SJCRH30 (cell line): ENCODE data around the gene DNPH1. TPM values are rescaled to one million over a fixed set of nuclear protein-coding genes. Genes with fewer than 3 reads are reported as not detected.

Source experiments
- DNase-seq, 2 experiments: peaks; one replicate each; pipeline ENCODE4 v3.0.0-alpha.2; 2015 to 2020
- H3K27ac ChIP-seq: fragments of 250-450 bp; sonication (Bioruptor Pico); 2 replicates; pipeline ENCODE4 v1.5.1; 2020; ENCODE audit warnings: mild to moderate bottlenecking, moderate library complexity
- H3K27me3 ChIP-seq: fragments of 250-450 bp; sonication (Bioruptor Pico); 2 replicates; pipeline ENCODE4 v1.5.1; 2020; ENCODE audit warnings: mild to moderate bottlenecking, moderate library complexity
- H3K36me3 ChIP-seq: fragments of 250-450 bp; sonication (Bioruptor Pico); 2 replicates; pipeline ENCODE4 v1.5.1; 2020; ENCODE audit warnings: mild to moderate bottlenecking, moderate library complexity
- H3K4me1 ChIP-seq: fragments of 250-450 bp; sonication (Bioruptor Pico); 2 replicates; pipeline ENCODE4 v1.5.1; 2020; ENCODE audit warnings: mild to moderate bottlenecking, moderate library complexity
- H3K4me3 ChIP-seq: fragments of 250-450 bp; sonication (Bioruptor Pico); 2 replicates; pipeline ENCODE4 v1.5.1; 2020; ENCODE audit warnings: mild to moderate bottlenecking, moderate library complexity
- H3K9me3 ChIP-seq: fragments of 250-450 bp; sonication (Bioruptor Pico); replicated peaks from 2 replicates; pipeline ENCODE4 v1.5.1; 2020; ENCODE audit warnings: mild to moderate bottlenecking, moderate library complexity
- total RNA-seq: library from RNA; depleted of rRNA; stranded (reverse); fragments of >200 nt; shearing (Covaris generic); gene quantifications from 2 replicates; pipeline ENCODE4 v1.2.3, GENCODE V29; 2014

DNPH1 gene
- total RNA-seq, 1 experiment from 2014 or later = 23.8 TPM

- H3K27me3 ChIP-seq = no peaks in the 10 kb centered on the region
- H3K9me3 ChIP-seq = no peaks in the 10 kb centered on the region
- peaks cover 4% of the 10 kb centered on the region; the same call in 1 of the 2 replicates for H3K36me3 ChIP-seq
- no peak overlapping the region for H3K27ac ChIP-seq
- no peak overlapping the region for H3K4me3 ChIP-seq
- DNase-seq = no peak
- no peaks in the 10 kb centered on the region for H3K4me1 ChIP-seq
Measured at GRCh38 chr6:43219814-43220213, 9.5 kb downstream of the DNPH1 start.

GRCh38 chr6:43219119-43219518 is 10.2 kb downstream of the DNPH1 start:
- Histone ChIP-seq H3K27ac (no peak overlapping the region), H3K4me1 (no peaks in the 10 kb centered on the region), H3K36me3 (peaks cover 4% of the 10 kb centered on the region; the same call in 1 of the 2 replicates), H3K4me3 (no peak overlapping the region), H3K27me3 (no peaks in the 10 kb centered on the region), H3K9me3 (no peaks in the 10 kb centered on the region)
- DNase-seq = no peak

- no peaks in the 10 kb centered on the region for H3K4me1 ChIP-seq
- H3K36me3 ChIP-seq = peaks cover 2% of the 10 kb centered on the region; the same call in 1 of the 2 replicates
- no peak overlapping the region for H3K4me3 ChIP-seq
- H3K27ac ChIP-seq = no peak overlapping the region
- no peaks in the 10 kb centered on the region for H3K9me3 ChIP-seq
- no peak for DNase-seq
- no peaks in the 10 kb centered on the region for H3K27me3 ChIP-seq
Measured at GRCh38 chr6:43217351-43217750, 11.9 kb downstream of the DNPH1 start.

GRCh38 chr6:43216200-43216599 is 13.1 kb downstream of the DNPH1 start:
- no peaks in the 10 kb centered on the region for H3K4me1 ChIP-seq
- no peak overlapping the region for H3K4me3 ChIP-seq
- no peaks in the 10 kb centered on the region for H3K27me3 ChIP-seq
- peak in 1 of 2 experiments; percentile 26 for DNase-seq
- H3K9me3 ChIP-seq = no peaks in the 10 kb centered on the region
- peaks cover 2% of the 10 kb centered on the region; the same call in 1 of the 2 replicates for H3K36me3 ChIP-seq
- no peak overlapping the region for H3K27ac ChIP-seq

GRCh38 chr6:43215066-43215465 is 14.2 kb downstream of the DNPH1 start:
- H3K27me3 ChIP-seq = no peaks in the 10 kb centered on the region
- H3K27ac ChIP-seq = no peak overlapping the region
- peaks cover 2% of the 10 kb centered on the region; the same call in 1 of the 2 replicates for H3K36me3 ChIP-seq
- no peak for DNase-seq
- H3K4me3 ChIP-seq = no peak overlapping the region
- no peaks in the 10 kb centered on the region for H3K4me1 ChIP-seq
- no peaks in the 10 kb centered on the region for H3K9me3 ChIP-seq

GRCh38 chr6:43213431-43213830 is 15.8 kb downstream of the DNPH1 start:
- no peak for DNase-seq
- H3K9me3 ChIP-seq = no peaks in the 10 kb centered on the region
- H3K4me1 ChIP-seq = no peaks in the 10 kb centered on the region
- H3K36me3 ChIP-seq = peaks cover 2% of the 10 kb centered on the region; the same call in 1 of the 2 replicates
- H3K27me3 ChIP-seq = no peaks in the 10 kb centered on the region
- no peak overlapping the region for H3K4me3 ChIP-seq
- H3K27ac ChIP-seq = no peak overlapping the region

GRCh38 chr6:43211955-43212354 is 17.3 kb downstream of the DNPH1 start:
- Histone ChIP-seq H3K27me3 (no peaks in the 10 kb centered on the region), H3K36me3 (peaks cover 6% of the 10 kb centered on the region; the same call in 1 of the 2 replicates), H3K9me3 (no peaks in the 10 kb centered on the region), H3K4me3 (no peak overlapping the region), H3K4me1 (no peaks in the 10 kb centered on the region), H3K27ac (no peak overlapping the region)
- DNase-seq = no peak

- Histone ChIP-seq H3K9me3 (no peaks in the 10 kb centered on the region), H3K36me3 (0 out of 2 replicates have a peak, but pooled peaks cover 4% of the 10 kb centered on the region), H3K4me1 (no peaks in the 10 kb centered on the region), H3K27me3 (no peaks in the 10 kb centered on the region), H3K27ac (no peak overlapping the region), H3K4me3 (no peak overlapping the region)
- no peak for DNase-seq
Measured at GRCh38 chr6:43207286-43207685, 22.0 kb downstream of the DNPH1 start.

GRCh38 chr6:43205849-43206248 is 23.4 kb downstream of the DNPH1 start:
- Histone ChIP-seq H3K27ac (no peak overlapping the region), H3K27me3 (no peaks in the 10 kb centered on the region), H3K4me1 (no peaks in the 10 kb centered on the region), H3K4me3 (no peak overlapping the region), H3K9me3 (no peaks in the 10 kb centered on the region), H3K36me3 (peaks cover 4% of the 10 kb centered on the region; the same call in 1 of the 2 replicates)
- DNase-seq = no peak

GRCh38 chr6:43204271-43205105 is 24.8 kb downstream of the DNPH1 start:
- Histone ChIP-seq H3K27me3 (no peaks in the 10 kb centered on the region), H3K4me3 (no peak overlapping the region), H3K36me3 (peaks cover 4% of the 10 kb centered on the region; the same call in 1 of the 2 replicates), H3K9me3 (no peaks in the 10 kb centered on the region), H3K27ac (no peak overlapping the region), H3K4me1 (no peaks in the 10 kb centered on the region)
- no peak for DNase-seq

- Histone ChIP-seq H3K9me3 (no peaks in the 10 kb centered on the region), H3K4me3 (no peak overlapping the region), H3K27me3 (no peaks in the 10 kb centered on the region), H3K4me1 (no peaks in the 10 kb centered on the region), H3K27ac (no peak overlapping the region), H3K36me3 (peaks cover 4% of the 10 kb centered on the region; the same call in 1 of the 2 replicates)
- DNase-seq = no peak
Measured at GRCh38 chr6:43203718-43204095, 25.6 kb downstream of the DNPH1 start.

- Histone ChIP-seq H3K9me3 (no peaks in the 10 kb centered on the region), H3K27ac (no peak overlapping the region), H3K4me3 (no peak overlapping the region), H3K27me3 (no peaks in the 10 kb centered on the region), H3K4me1 (no peaks in the 10 kb centered on the region), H3K36me3 (peaks cover 4% of the 10 kb centered on the region; the same call in 1 of the 2 replicates)
- DNase-seq = no peak
Measured at GRCh38 chr6:43203029-43203717, 26.1 kb downstream of the DNPH1 start.

GRCh38 chr6:43202451-43202850 is 26.8 kb downstream of the DNPH1 start:
- H3K4me3 ChIP-seq = no peak overlapping the region
- H3K36me3 ChIP-seq = no peaks in the 10 kb centered on the region; the same call in 1 of the 2 replicates
- H3K9me3 ChIP-seq = no peaks in the 10 kb centered on the region
- no peak for DNase-seq
- no peaks in the 10 kb centered on the region for H3K4me1 ChIP-seq
- H3K27ac ChIP-seq = no peak overlapping the region
- H3K27me3 ChIP-seq = no peaks in the 10 kb centered on the region

GRCh38 chr6:43200541-43200940 is 28.7 kb downstream of the DNPH1 start:
- Histone ChIP-seq H3K27ac (no peak overlapping the region), H3K9me3 (no peaks in the 10 kb centered on the region), H3K4me1 (no peaks in the 10 kb centered on the region), H3K36me3 (peaks cover 3% of the 10 kb centered on the region; the same call in 1 of the 2 replicates), H3K4me3 (no peak overlapping the region), H3K27me3 (no peaks in the 10 kb centered on the region)
- no peak for DNase-seq

GRCh38 chr6:43199912-43200311 is 29.4 kb downstream of the DNPH1 start:
- Histone ChIP-seq H3K36me3 (peaks cover 3% of the 10 kb centered on the region; the same call in 1 of the 2 replicates), H3K4me1 (no peaks in the 10 kb centered on the region), H3K9me3 (no peaks in the 10 kb centered on the region), H3K27ac (no peak overlapping the region), H3K4me3 (no peak overlapping the region), H3K27me3 (no peaks in the 10 kb centered on the region)
- no peak for DNase-seq
